Measurements from ENCODE around the gene FUOM. TPM values are rescaled to one million over a fixed set of nuclear protein-coding genes. Genes with fewer than 3 reads are reported as not detected.

Gene FUOM
- total RNA-seq, 6 donors from 2014 or later, result 15.4 to 37.5 (median 26.0) TPM

DNA sequence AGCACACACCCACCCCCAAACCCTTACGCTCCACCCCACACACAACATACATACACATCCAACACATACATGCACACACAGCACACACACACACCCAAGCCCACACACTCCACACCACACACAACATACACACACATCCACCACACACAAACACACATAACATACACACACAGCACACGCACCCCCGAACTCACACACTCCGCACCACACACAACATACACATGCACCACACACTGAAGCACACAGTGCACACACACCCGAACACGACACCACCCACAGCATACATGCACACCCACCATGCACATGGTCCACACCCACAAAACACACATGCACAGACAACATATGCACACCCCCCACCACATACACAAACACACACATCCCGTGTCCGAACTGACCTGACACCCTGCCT is 8.7 kb downstream of the FUOM start:
- TF ChIP-seq POLR2A (IDR thresholded peaks at IDR 0.05), result no peak
- no peak for TF ChIP-seq POLR2AphosphoS5 (IDR thresholded peaks at IDR 0.05)
- TF ChIP-seq, protein P1, sequence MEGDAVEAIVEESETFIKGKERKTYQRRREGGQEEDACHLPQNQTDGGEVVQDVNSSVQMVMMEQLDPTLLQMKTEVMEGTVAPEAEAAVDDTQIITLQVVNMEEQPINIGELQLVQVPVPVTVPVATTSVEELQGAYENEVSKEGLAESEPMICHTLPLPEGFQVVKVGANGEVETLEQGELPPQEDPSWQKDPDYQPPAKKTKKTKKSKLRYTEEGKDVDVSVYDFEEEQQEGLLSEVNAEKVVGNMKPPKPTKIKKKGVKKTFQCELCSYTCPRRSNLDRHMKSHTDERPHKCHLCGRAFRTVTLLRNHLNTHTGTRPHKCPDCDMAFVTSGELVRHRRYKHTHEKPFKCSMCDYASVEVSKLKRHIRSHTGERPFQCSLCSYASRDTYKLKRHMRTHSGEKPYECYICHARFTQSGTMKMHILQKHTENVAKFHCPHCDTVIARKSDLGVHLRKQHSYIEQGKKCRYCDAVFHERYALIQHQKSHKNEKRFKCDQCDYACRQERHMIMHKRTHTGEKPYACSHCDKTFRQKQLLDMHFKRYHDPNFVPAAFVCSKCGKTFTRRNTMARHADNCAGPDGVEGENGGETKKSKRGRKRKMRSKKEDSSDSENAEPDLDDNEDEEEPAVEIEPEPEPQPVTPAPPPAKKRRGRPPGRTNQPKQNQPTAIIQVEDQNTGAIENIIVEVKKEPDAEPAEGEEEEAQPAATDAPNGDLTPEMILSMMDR (IDR thresholded peaks at IDR 0.05), result no peak
- no peak for TF ChIP-seq EP300 (IDR thresholded peaks at IDR 0.05)
- Histone ChIP-seq H3K27me3 (peaks cover 0 to 15% (median 2%) of the 10 kb centered on the region in 4 donors), H3K9me3 (no peaks in the 10 kb centered on the region), H3K27ac (no peak overlapping the region), H3K36me3 (no peaks in the 10 kb centered on the region), H3K4me3 (no peak overlapping the region), H3K4me1 (no peaks in the 10 kb centered on the region)
- 84 to 87% methylated on average over 8 of the region's 8 CpGs for WGBS, 2 donors
- no peak for DNase-seq
- no peak for ATAC-seq (ENCODE audit: low FRiP score in 2 of 2)

DNA sequence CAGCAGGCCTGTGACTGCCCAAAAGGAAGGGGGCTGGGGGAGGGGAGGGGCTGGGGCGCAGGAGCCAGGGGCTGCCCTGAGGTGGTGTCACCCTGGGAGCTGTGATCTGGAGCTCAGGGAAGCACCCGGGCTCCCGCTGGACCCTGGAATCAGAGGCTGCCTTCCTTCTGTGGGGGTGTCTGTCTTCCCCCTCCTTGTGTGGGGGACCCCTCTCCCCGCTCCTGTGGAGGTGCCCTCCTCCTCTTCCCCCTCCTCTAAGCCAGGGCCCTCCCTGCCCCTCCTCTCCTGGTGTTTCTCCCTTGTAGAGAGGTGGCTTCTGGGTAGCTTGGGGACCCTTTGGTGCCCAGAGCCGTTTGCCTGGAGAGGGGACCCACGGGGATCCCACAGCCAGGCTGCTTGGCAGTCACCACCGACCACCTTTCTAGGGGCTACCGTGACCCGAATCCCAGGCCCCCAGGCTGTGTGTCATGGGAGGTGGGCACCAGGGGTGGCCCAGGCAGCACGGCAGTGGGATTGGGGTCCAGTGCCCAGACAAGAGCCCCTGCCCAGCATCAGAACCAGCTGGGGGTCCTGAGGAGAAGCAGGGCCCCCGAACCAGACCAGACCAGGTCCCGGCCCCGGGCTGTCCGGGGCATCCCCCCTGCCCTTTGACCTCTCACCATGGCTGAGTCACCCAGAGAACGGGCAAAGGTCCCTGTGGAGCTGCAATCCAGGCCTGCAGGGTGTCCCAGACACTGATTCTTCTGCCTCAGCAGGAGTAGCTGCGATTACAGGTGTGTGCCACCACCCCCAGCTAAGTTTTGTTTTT is 9.9 kb downstream of the FUOM start:
- no peaks in the 10 kb centered on the region for H3K4me1 ChIP-seq
- DNase-seq (peak in 1 of 2 donors; percentile 71), ATAC-seq (ENCODE audit: low FRiP score in 2 of 2) (no peak)
- H3K27me3 ChIP-seq, result peaks cover 0 to 15% (median 2%) of the 10 kb centered on the region in 4 donors
- H3K36me3 ChIP-seq, result no peaks in the 10 kb centered on the region
- H3K27ac ChIP-seq, result no peak overlapping the region
- WGBS, 2 donors, result 41 to 61% methylated on average over 6 to 9 of the region's 16 CpGs
- TF ChIP-seq POLR2AphosphoS5 (IDR thresholded peaks at IDR 0.05) (no peak), POLR2A (IDR thresholded peaks at IDR 0.05) (no peak), EP300 (IDR thresholded peaks at IDR 0.05) (no peak)
- TF ChIP-seq, protein P1 (IDR thresholded peaks at IDR 0.05), result no peak
- H3K9me3 ChIP-seq, result no peaks in the 10 kb centered on the region
- no peak overlapping the region for H3K4me3 ChIP-seq

GRCh38 chr10:133346413-133346812 is 11.4 kb downstream of the FUOM start:
- Histone ChIP-seq H3K27ac (no peak overlapping the region), H3K4me1 (no peaks in the 10 kb centered on the region), H3K9me3 (no peaks in the 10 kb centered on the region), H3K27me3 (peaks cover 0 to 15% (median 2%) of the 10 kb centered on the region in 4 donors), H3K4me3 (no peak overlapping the region), H3K36me3 (no peaks in the 10 kb centered on the region)
- WGBS, 2 donors, result 50 to 53% methylated on average over 11 of the region's 11 CpGs
- DNase-seq, result peak in 1 of 2 donors; percentile 67
- ATAC-seq (ENCODE audit: low FRiP score in 2 of 2), result no peak
- TF ChIP-seq POLR2AphosphoS5 (IDR thresholded peaks at IDR 0.05) (no peak), POLR2A (IDR thresholded peaks at IDR 0.05) (no peak), EP300 (IDR thresholded peaks at IDR 0.05) (no peak)
- TF ChIP-seq, protein P1 (IDR thresholded peaks at IDR 0.05), result no peak

- Histone ChIP-seq H3K4me1 (no peaks in the 10 kb centered on the region), H3K4me3 (no peak overlapping the region), H3K36me3 (no peaks in the 10 kb centered on the region), H3K27me3 (peaks cover 0 to 15% (median 2%) of the 10 kb centered on the region in 4 donors), H3K27ac (no peak overlapping the region), H3K9me3 (no peaks in the 10 kb centered on the region)
- ATAC-seq (ENCODE audit: low FRiP score in 2 of 2), result no peak
- DNase-seq, result no peak
- 66 to 72% methylated on average over 5 of the region's 5 CpGs for WGBS, 2 donors
- TF ChIP-seq POLR2AphosphoS5 (IDR thresholded peaks at IDR 0.05) (no peak), EP300 (IDR thresholded peaks at IDR 0.05) (no peak), POLR2A (IDR thresholded peaks at IDR 0.05) (no peak)
- TF ChIP-seq, protein P1 (IDR thresholded peaks at IDR 0.05), result no peak
Observed at GRCh38 chr10:133344236-133344635, 13.6 kb downstream of the FUOM start.

Measured in upper lobe of left lung (tissue), 6 donors.